Endothelial cell of umbilical vein (primary cell): Measurements from ENCODE around the gene UIMC1. TPM values are rescaled to one million over a fixed set of nuclear protein-coding genes. Genes with fewer than 3 reads are reported as not detected.

Experiments used
- BruUV-seq: library from RNA; stranded (reverse); fragments of 400-500 nt; replicated peaks from 2 replicates; lab custom pipeline; 2021; lab: Mats Ljungman, UMichigan
- CTCF ChIA-PET: fragments of 300-600, 350-600 bp; sonication (Branson Sonifier 250); formaldehyde crosslinking; loops from one replicate; lab custom pipeline; 2021; ENCODE audit warnings: antibody characterized with exemption, inconsistent platforms; lab: Charles Lee
- POLR2A ChIA-PET: fragments of 300-600, 350-600 bp; sonication (Branson Sonifier 250); formaldehyde crosslinking; loops from one replicate; lab custom pipeline; 2021; ENCODE audit warnings: antibody characterized with exemption, inconsistent platforms; lab: Charles Lee
- DNase-seq: peaks from one replicate; pipeline ENCODE4 v3.0.0-alpha.2; 2011; ENCODE audit warnings: low read depth, low spot score
- FAIRE-seq: peaks from 2 replicates; lab custom pipeline; 2011; peaks lifted over from hg19 to GRCh38; lab: Jason Lieb, UNC
- H2AFZ ChIP-seq: 2 replicates; pipeline ENCODE4 v1.6.0; 2012; ENCODE audit warnings: low read depth, low read length, control low read depth, inconsistent platforms
- H3K27ac ChIP-seq: 2 replicates; pipeline ENCODE4 v1.5.1; 2011; ENCODE audit warnings: low read depth, mild to moderate bottlenecking, control low read depth, low read length, moderate library complexity; ENCODE audit not compliant: insufficient read depth
- H3K27me3 ChIP-seq, 2 experiments: 2 replicates each; pipeline versions ENCODE4 v1.6.0 to v1.6.1; 2011; ENCODE audit warnings: low read length in 2 of 2, mixed read lengths in 1 of 2; ENCODE audit not compliant: control insufficient read depth in 2 of 2, insufficient read depth in 2 of 2
- H3K36me3 ChIP-seq, 2 experiments: 2 replicates in 1 of 2; 3 replicates in 1 of 2; pipeline ENCODE4 v1.5.1; 2011; ENCODE audit warnings: low read length in 2 of 2, mild to moderate bottlenecking in 1 of 2, moderate library complexity in 1 of 2; ENCODE audit not compliant: control insufficient read depth in 2 of 2, insufficient read depth in 2 of 2; ENCODE audit errors: extremely low read depth in 1 of 2
- H3K4me1 ChIP-seq: 3 replicates; pipeline ENCODE4 v1.5.1; 2011; ENCODE audit warnings: mild to moderate bottlenecking, low read length; ENCODE audit not compliant: control insufficient read depth, insufficient read depth; ENCODE audit errors: extremely low read depth
- H3K4me2 ChIP-seq: 2 replicates; pipeline ENCODE4 v1.6.1; 2011; ENCODE audit warnings: low read length, control low read depth, mixed read lengths; ENCODE audit not compliant: insufficient read depth
- H3K4me3 ChIP-seq, 3 experiments: fragments of 200-600 bp in 1 of 3; sonication (generic), shearing (Covaris generic) in 1 of 3; replicated peaks in 1 of 3; 2 replicates each; pipeline ENCODE4 v1.5.1; 2011 to 2016; ENCODE audit warnings: control low read depth in 3 of 3, low read length in 3 of 3, mild to moderate bottlenecking in 2 of 3, inconsistent platforms in 1 of 3, low read depth in 1 of 3, moderate library complexity in 1 of 3; ENCODE audit not compliant: insufficient read depth in 1 of 3
- H3K79me2 ChIP-seq: 2 replicates; pipeline ENCODE4 v1.6.0; 2012; ENCODE audit warnings: low read length, inconsistent platforms; ENCODE audit not compliant: control insufficient read depth, insufficient read depth
- H3K9ac ChIP-seq: replicated peaks from 2 replicates; pipeline ENCODE3; 2011; ENCODE audit warnings: low read length, control low read depth; ENCODE audit not compliant: insufficient read depth; ENCODE audit errors: extremely low read depth
- H3K9me1 ChIP-seq: replicated peaks from 3 replicates; pipeline ENCODE4 v1.6.0; 2011; ENCODE audit warnings: mild to moderate bottlenecking, low read length; ENCODE audit not compliant: control insufficient read depth, insufficient read depth; ENCODE audit errors: extremely low read depth
- H3K9me3 ChIP-seq: replicated peaks from 2 replicates; pipeline ENCODE4 v1.5.1; 2012; ENCODE audit warnings: low read length, inconsistent platforms; ENCODE audit not compliant: control insufficient read depth, insufficient read depth
- H4K20me1 ChIP-seq: replicated peaks from 2 replicates; pipeline ENCODE3; 2011; ENCODE audit warnings: mild to moderate bottlenecking, low read length; ENCODE audit not compliant: control insufficient read depth, insufficient read depth; ENCODE audit errors: extremely low read depth
- CTCF ChIP-seq, 2 donors: IDR thresholded peaks; 1 replicate in 1 of 2; 2 replicates in 1 of 2; pipeline ENCODE4 v1.5.1; 2011; ENCODE audit warnings: low read length in 2 of 2, mild to moderate bottlenecking in 2 of 2, moderate library complexity in 2 of 2, control low read depth in 1 of 2, inconsistent platforms in 1 of 2, low read depth in 1 of 2; ENCODE audit not compliant: insufficient read depth in 1 of 2; ENCODE audit errors: extremely low read depth in 1 of 2
- EZH2 ChIP-seq: IDR thresholded peaks from 2 replicates; pipeline ENCODE4 v1.6.1; 2012; ENCODE audit warnings: borderline replicate concordance, low read depth, mild to moderate bottlenecking, moderate library complexity, low read length, inconsistent platforms; ENCODE audit not compliant: severe bottlenecking
- FOS ChIP-seq: IDR thresholded peaks from 2 replicates; pipeline ENCODE4 v1.6.1; 2011; ENCODE audit warnings: mild to moderate bottlenecking, low read length, moderate library complexity, borderline replicate concordance; ENCODE audit not compliant: insufficient read depth
- GATA2 ChIP-seq: IDR thresholded peaks from 2 replicates; pipeline ENCODE4 v1.7.0; 2011; ENCODE audit warnings: low read depth, mild to moderate bottlenecking, moderate library complexity, mixed read lengths, low read length; ENCODE audit not compliant: insufficient read length, insufficient read depth
- JUN ChIP-seq: IDR thresholded peaks from 2 replicates; pipeline ENCODE4 v1.6.1; 2011; ENCODE audit warnings: borderline replicate concordance, low read depth; ENCODE audit not compliant: insufficient read length, insufficient read depth
- MAX ChIP-seq: IDR thresholded peaks from 2 replicates; pipeline ENCODE4 v1.6.1; 2011; ENCODE audit not compliant: insufficient read depth, insufficient read length
- MYC ChIP-seq: IDR thresholded peaks from one replicate; pipeline ENCODE4 v1.6.1; 2011; ENCODE audit warnings: mild to moderate bottlenecking, low read depth, low read length
- POLR2A ChIP-seq: IDR thresholded peaks from 2 replicates; pipeline ENCODE4 v1.6.1; 2012; ENCODE audit warnings: low read depth, mild to moderate bottlenecking, control low read depth, low read length
- POLR2AphosphoS5 ChIP-seq: IDR thresholded peaks from 2 replicates; pipeline ENCODE4 v1.6.1; 2012; ENCODE audit warnings: low read depth, mild to moderate bottlenecking, control low read depth, low read length, moderate library complexity; ENCODE audit not compliant: insufficient read depth
- dilution Hi-C: fragments of 300-500 bp; cut with MboI; formaldehyde crosslinking; loops from one replicate; pipeline ENCODE4 v1.15.0; 2019; ENCODE audit warnings: low sequenced_read_pairs; ENCODE audit not compliant: extremely low pct_ligation_motif_present
- intact Hi-C: fragments of 100-400 bp; cut with micrococcal nuclease; formaldehyde crosslinking; loops from one replicate; pipeline ENCODE4 v1.10.0; 2022
- polyA plus RNA-seq, 4 experiments: library from polyadenylated mRNA; depleted of rRNA in 3 of 4; stranded (reverse) in 3 of 4; unstranded in 1 of 4; fragments of >200 nt; gene quantifications; 2 replicates each; pipeline versions ENCODE4 v1.2.1 to v1.2.3, GENCODE V29; 2011 to 2012; ENCODE audit warnings: missing spikeins in 1 of 4
- total RNA-seq: library from RNA; stranded (reverse); gene quantifications from 2 replicates; pipeline ENCODE4 v1.2.3, GENCODE V29; 2021

The UIMC1 gene
- total and polyA plus RNA-seq, 2 donors (not counting 3 experiments of a cell fraction or from before 2014, with no cell fraction given), result 17.2 to 60.1 TPM

GRCh38 chr5:176941951-176942350 is 64.6 kb downstream of the UIMC1 start:
- H3K79me2 ChIP-seq, result no peaks in the 10 kb centered on the region
- H3K4me3 ChIP-seq, result no peak overlapping the region
- H3K36me3 ChIP-seq, result peaks cover 10 to 23% of the 10 kb centered on the region in 2 experiments
- no peaks in the 10 kb centered on the region for H3K9me1 ChIP-seq
- POLR2A ChIA-PET, result no interaction called here
- no peaks in the 10 kb centered on the region for H3K27me3 ChIP-seq
- CTCF ChIA-PET, result interaction anchor here (0.7 to 2.3 kb wide), 2 partner anchors 9 to 281 kb away, joined by 4 to 11 read pairs; no protein-coding TSS in a partner anchor
- H3K4me1 ChIP-seq, result no peaks in the 10 kb centered on the region
- no peak overlapping the region for H3K27ac ChIP-seq
- no peak overlapping the region for H2AFZ ChIP-seq
- no peak overlapping the region for H3K4me2 ChIP-seq
- no peak for TF ChIP-seq MAX
- no peak for TF ChIP-seq FOS
- TF ChIP-seq GATA2, result no peak
- TF ChIP-seq JUN, result no peak
- no peak for TF ChIP-seq CTCF (IDR thresholded peaks at IDR 0.05; ENCODE audit: extremely low read depth in 1 of 2, insufficient read depth in 1 of 2, low read depth in 1 of 2, low read length in 2 of 2)
- no peak for TF ChIP-seq POLR2AphosphoS5
- TF ChIP-seq MYC, result no peak
- no peak for TF ChIP-seq POLR2A
- TF ChIP-seq EZH2, result no peak
- BruUV-seq, result no TSS peak
- no peaks in the 10 kb centered on the region for H3K9me3 ChIP-seq
- dilution Hi-C loops (no loop called here), intact Hi-C loops (no loop called here)
- no peak for DNase-seq
- no peak for FAIRE-seq
- no peak overlapping the region for H3K9ac ChIP-seq
- H4K20me1 ChIP-seq, result no peaks in the 10 kb centered on the region
